NCI-H2081 treated with DMSO at 0.1 percent for 48 hours (cell line): ENCODE results near the gene OR56B1.

Source experiments
- DNase-seq: peaks from one replicate; lab custom pipeline; 2025; lab: John Stamatoyannopoulos, UW

Gene OR56B1

DNA sequence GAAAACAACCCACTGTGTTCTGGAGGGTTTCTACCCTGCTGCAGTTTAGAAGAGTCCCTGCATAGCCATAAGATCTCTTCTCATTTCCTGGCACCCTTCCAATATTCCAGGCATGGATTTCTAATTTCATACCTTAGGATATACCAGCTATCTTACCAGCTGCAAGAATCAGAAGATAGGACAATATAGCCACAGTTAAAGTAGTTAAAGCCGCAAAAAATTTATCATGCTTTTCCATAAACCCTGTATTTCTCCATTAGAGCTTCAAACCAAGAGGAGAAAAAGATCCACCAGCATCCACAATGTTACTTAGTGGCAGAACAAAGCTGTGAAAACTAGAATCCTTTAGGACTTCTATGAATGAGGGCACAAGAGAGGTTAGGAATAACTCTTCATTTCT lies 8.6 kb upstream of the OR56B1 start:
- DNase-seq = no peak

DNA sequence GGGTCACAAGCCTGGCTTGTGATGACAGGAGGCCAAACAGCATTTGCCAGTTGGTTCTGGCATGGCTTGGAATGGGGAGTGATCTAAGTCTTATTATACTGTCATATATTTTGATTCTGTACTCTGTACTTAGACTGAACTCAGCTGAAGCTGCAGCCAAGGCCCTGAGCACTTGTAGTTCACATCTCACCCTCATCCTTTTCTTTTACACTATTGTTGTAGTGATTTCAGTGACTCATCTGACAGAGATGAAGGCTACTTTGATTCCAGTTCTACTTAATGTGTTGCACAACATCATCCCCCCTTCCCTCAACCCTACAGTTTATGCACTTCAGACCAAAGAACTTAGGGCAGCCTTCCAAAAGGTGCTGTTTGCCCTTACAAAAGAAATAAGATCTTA lies 843 bp downstream of the OR56B1 start:
- no peak for DNase-seq

DNA sequence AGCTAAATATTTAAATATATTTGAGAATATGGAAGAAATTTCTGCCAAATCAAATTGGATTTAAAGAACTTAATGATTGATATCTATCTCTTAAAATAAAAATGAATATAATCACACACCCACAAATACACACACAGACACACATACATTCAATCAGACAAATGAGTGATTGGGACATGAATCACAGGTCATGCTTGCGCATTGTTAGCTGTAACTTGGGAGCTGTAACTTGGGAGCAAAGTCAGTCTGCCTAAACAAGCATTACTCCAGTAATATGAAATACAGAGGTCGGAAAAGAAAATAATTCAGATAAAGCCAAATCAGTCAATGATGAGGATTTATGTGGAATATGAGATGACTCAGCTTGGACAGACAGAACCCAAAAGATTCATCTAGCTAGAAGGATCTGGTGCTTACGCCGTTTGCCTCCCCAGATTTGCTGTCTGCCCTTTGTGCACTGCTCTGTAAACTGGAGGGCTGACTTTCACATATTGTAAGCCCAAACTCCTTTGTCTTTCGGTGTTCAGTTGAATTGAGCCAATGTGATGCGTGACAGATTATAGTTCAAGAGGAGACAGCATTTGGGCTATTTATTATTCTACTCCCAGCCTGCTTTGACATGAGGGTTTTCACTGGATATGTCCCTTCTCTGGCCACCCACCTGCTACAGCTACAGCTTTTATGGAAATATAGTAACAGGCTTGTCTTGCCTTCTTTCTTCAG lies 1.6 kb downstream of the OR56B1 start:
- no peak for DNase-seq

DNA sequence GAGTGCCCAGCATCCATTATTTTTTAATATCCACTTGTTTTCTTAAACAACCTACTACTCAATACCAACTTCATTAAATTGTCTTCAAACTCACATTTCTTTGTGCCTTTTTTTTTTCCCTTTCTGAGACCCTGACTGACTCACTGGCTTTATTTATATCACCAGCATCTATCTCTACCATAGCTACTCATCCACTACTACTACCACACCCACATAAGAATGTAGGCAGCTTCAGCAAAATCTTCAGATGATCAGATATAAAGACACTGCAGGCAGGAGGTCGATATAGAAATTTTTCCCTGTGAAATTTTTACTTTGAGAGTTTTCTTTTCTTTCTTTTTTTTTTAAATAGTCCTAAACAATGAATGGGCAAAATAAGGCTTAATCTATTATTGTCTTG lies 2.2 kb downstream of the OR56B1 start:
- no peak for DNase-seq

DNA sequence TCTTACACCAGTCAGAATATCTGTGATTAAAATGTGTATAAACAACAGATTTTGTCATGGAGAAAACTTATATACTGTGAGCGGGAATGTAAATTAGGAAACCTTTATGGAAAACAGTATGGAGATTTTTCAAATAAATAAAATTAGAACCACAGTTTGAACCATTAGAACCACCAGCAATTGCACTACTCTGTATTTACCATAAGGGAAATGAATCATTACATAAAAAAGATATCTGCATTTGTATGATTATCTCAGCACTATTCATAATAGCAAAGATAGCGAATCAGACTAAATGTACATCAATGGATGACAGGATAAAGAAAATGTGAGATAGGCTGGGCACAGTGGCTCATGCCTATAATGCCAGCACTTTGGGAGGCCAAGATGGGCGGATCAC lies 10.4 kb downstream of the OR56B1 start:
- DNase-seq = no peak

DNA sequence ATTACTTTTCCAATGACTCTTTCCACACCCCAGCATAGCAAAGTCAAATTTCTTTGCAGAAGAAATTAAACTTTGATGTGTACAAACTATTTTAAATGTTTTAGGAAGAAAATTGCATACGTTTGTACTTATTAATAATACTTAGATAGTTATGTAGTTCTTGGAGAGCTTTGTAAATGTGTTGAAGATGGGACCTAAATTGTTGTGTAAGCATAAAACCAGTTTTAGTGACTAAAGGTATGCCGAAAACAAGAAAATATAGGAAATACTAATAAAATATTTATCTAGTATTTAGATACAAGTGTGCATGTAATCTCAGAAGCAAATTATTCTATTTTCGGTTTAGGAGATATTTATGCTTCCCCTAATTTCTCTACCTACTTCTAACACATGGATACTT lies 13.6 kb downstream of the OR56B1 start:
- DNase-seq = no peak

DNA sequence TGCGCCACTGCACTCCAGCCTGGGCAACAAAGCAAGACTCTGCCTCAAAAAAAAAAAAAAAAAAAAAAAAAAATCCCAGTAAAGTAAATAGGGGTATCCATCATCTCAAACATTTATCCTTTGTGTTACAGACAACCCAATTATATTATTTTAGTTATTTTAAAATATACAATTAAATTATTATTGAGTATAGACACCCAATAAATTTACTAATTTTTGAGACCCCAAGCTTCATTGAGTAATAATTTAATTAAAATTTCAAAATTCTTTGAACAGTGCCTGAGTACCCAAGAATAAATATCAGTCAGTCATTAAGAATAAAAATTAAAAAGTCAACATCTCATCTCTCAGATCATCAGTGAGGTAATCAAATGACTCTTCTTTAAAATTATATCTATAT lies 17.7 kb downstream of the OR56B1 start, which contains the start of gene OR52N4:
Gene OR52N4, plus strand, starts transcription at position 301 of the 400 bp plus-strand sequence. CDS start 498 bp downstream, outside the sequence.
- no peak for DNase-seq

DNA sequence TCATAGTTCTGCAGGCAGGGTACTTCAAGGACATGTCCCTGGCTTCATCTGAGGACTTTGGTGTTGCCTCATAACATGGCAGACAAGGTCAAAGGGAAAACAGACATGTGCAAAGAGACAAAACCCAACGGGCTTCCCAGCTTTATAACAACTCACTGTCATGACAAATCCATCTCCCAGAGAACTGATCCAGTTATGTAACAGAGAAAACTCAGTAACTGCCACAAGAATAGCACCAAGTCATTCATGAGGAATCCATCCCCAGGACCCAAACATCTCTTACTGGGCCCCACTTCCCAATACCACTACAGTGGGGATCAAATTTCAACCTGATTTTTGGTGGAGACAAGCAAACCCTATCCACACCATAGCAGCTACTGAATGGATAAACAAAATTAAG lies 30.8 kb downstream of the OR56B1 start:
- DNase-seq = no peak

DNA sequence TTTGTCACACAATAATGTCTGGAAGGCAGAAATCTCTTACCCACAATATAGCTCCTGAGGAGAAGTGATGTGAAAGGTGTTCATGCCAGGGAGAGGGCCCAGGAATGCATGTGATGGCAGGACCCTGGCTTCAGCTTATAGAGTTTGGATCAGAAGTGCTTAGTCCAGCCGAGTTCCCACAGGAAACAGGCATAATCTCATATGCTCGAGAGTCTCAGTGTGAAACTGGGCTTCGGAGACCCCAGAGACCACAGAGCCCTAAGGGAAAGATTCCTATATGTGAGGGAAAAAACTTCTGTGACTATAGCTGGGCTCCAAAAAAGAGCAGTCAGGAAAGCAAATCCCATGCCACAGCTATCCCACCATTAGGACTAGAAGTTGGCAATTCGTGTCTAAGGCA lies 47.0 kb downstream of the OR56B1 start, which contains the start of gene OR52N5:
Gene OR52N5, minus strand, starts transcription at position 101 of the 400 bp plus-strand sequence. CDS start 4,721 bp downstream, outside the sequence.
- DNase-seq = no peak
